NCI-H524 (cell line): ENCODE measurements around the gene HLX.

Experiments
- DNase-seq, 2 experiments: peaks; one replicate each; lab custom pipeline; 2025; lab: John Stamatoyannopoulos, UW

HLX gene

GRCh38 chr1:220895412-220895946, 16.2 kb downstream of the HLX start:
- no peak for DNase-seq

GRCh38 chr1:220896092-220896491, 16.8 kb downstream of the HLX start:
- DNase-seq: no peak

- no peak for DNase-seq
Measured at GRCh38 chr1:220900842-220901241, 21.6 kb downstream of the HLX start.

- no peak for DNase-seq
Measured at GRCh38 chr1:220901881-220902280, 22.6 kb downstream of the HLX start.

GRCh38 chr1:220902916-220903315, 23.7 kb downstream of the HLX start:
- DNase-seq: no peak

- no peak for DNase-seq
Measured at GRCh38 chr1:220904876-220905275, 25.6 kb downstream of the HLX start.

GRCh38 chr1:220905650-220906560, 26.7 kb downstream of the HLX start:
- no peak for DNase-seq

GRCh38 chr1:220906561-220907334, 27.5 kb downstream of the HLX start:
- no peak for DNase-seq

GRCh38 chr1:220908757-220909156, 29.5 kb downstream of the HLX start:
- peak in 1 of 2 experiments; percentile 21 for DNase-seq

- no peak for DNase-seq
Measured at GRCh38 chr1:220910021-220910420, 30.8 kb downstream of the HLX start.

- DNase-seq: no peak
Measured at GRCh38 chr1:220914283-220915116, 35.3 kb downstream of the HLX start.

GRCh38 chr1:220915117-220915440, 35.8 kb downstream of the HLX start:
- no peak for DNase-seq

- DNase-seq: no peak
Measured at GRCh38 chr1:220915954-220916353, 36.7 kb downstream of the HLX start.

GRCh38 chr1:220917101-220917500, 37.9 kb downstream of the HLX start:
- DNase-seq: no peak

- DNase-seq: no peak
Measured at GRCh38 chr1:220917535-220918209, 38.4 kb downstream of the HLX start.

- no peak for DNase-seq
Measured at GRCh38 chr1:220918285-220918951, 39.2 kb downstream of the HLX start.

GRCh38 chr1:220920967-220921366, 41.7 kb downstream of the HLX start:
- DNase-seq: no peak

GRCh38 chr1:220921498-220921897, 42.3 kb downstream of the HLX start:
- DNase-seq: peak in 1 of 2 experiments; percentile 47

- DNase-seq: peak; percentile 50 to 78
Measured at GRCh38 chr1:220921971-220922635, 42.9 kb downstream of the HLX start.

- peak; percentile 96 to 97 for DNase-seq
Measured at GRCh38 chr1:220922951-220923350, 43.7 kb downstream of the HLX start.
